ENCODE measurements around the gene MYEOV.

The MYEOV gene

DNA sequence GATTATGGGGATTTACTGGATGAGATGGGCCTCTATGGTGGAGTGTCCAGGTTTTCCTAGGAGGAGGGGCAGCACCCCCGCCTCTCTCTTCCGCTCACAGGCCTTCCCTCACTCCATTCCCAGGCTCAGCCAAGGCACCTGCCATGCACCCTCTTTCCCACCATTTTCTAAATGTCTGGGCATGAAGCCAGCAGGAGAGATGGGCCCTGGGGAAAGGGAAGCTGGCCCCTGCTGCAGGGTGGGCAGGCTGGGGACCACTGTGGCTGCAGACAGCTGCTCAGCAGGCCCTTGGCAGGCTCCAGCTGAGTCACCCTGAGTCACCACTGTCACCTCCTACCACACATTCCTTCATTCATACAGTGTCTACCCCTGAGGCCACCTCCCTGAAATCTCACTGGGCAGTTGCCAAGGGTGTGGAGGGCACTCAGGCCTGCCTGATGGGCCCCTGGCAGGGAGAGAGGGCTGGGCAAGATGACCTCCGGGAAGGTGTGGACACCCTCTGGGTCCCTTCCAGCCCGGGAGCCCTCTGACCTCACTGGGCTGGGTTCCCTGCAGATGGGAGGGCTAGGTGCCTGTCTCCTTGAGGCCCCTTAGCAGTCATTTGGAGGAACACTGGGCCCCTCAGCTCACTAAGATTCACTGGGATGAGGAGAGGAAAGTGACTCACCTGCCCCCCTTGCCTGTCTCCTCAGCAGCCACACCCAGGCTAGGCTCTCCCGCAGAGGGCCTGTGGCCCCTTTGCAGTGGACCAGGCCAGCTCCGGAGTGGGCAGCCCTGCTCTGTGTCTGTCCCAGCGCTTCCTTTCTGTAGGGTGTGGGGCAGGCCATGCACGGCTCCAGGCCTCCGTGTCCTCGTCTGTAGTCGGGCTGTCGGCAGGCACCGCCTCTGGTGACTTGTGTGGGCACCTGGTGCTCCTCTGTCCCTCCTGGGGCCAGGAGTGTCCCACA, 7.8 kb downstream of the MYEOV start:
- DNase-seq (ENCODE audit: low read depth): no peak

DNA sequence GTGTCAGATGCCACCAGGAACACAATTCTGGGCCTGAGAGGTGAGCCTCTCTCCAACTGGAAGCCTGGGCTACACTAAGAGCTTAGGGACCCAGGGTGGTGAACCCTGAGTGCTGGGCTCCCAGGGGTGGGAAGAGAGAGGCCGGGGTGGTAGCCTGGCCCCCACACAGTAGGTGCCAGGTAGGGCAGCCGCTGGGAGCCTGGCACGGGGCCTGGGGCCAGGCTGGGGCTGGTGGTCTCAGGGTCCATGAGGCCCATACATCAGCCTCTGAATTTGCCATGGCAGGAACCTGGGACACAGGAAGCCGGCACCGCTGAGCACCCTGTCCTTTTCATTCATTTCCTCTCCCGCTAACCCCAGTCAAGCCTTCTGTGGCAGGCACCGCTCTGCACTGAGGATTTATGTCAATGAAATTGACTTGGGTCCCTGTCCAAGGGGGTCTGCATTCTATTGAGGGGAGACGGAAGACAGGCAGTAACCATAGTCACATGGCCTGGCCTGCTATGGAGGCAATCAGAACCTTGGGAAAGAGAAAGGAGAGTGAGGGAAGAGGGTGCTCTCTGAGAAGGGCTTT, 8.6 kb downstream of the MYEOV start:
- DNase-seq (ENCODE audit: low read depth): no peak

DNA sequence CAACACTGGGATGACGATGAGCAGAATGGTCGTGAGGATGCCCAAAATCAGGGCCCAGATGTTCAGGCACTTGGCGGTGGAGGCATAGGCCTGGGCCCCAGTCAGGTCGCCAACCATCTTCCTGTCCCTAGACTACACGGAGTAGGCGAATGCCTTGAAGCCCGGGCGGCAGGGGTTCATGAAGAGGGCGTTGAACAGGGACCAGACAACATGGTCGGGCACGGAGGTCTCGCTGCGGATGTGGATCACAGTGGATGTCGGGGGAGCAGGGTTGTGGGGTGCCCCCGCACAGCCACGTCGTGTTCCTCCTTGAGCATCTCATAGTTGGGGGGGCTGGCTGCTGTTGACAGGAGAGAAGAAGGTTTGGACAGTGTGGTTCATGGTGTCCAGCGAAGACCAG, 9.5 kb downstream of the MYEOV start:
- no peak for DNase-seq (ENCODE audit: low read depth)

DNA sequence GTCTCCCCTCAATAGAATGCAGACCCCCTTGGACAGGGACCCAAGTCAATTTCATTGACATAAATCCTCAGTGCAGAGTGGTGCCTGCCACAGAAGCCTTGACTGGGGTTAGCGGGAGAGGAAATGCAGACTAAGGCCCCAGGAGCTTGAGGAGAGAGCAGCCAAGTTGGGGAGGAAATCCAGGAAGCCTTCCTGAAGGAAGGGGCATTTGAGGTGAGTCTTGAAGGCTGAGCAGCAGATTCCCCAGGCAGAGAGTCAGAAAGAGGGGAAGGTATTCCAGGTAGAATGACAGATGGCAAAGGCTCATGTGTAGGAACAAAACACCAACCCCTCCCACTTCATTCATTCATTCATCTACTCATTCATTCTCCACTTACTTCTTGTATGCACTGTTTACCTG, 10.3 kb downstream of the MYEOV start:
- DNase-seq (ENCODE audit: low read depth): no peak

DNA sequence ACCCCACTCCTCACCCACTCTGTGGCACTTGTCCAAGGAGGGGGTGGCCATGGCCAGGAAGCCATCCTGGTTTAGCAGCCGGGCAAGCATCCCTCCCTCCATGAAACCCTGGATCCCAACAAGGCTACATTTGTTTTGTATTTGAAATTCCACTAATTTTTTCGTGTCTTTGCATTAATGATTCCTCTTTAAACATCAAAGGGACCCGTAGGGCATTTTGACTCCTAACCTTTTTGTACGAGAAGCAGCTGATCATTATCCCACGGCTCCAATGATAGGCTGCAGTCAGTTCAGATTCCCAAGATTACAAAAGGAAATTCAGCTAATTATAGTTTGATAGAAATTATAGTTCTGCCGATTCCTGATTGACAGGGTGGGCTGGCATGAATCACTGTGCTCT, 10.7 kb downstream of the MYEOV start:
- no peak for DNase-seq (ENCODE audit: low read depth)

DNA sequence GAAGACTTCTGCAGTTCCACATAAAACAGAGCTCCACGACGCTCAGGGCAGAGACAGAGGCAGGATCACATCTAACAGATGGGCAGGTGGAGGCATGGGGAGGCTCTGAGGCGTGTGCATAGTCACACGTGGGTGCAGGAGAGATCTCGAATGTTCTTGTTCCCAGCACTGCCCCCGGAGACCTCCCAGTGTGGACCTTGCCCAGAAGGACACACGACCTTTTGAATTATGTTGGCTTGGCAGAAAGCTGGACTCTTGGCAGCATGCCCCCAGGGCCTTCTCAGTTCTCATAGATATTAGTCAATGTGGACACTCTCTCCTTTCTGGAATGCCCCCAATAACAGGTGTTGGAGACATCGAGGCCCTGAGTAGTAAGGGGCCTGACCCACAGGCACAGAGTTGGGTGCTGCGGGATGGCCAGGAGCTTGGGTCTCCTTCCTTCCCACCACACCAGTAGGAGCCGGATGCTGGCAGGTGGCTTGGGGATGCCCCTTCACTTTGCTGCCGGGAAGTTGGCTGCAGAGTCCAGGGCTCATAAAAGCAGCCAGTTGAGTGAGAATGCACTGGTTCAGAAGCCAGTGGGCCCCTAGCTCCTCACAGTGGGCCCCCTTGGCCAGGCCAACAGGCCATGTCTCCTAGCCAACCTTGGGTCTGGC, 12.1 kb downstream of the MYEOV start:
- no peak for DNase-seq (ENCODE audit: low read depth)

DNA sequence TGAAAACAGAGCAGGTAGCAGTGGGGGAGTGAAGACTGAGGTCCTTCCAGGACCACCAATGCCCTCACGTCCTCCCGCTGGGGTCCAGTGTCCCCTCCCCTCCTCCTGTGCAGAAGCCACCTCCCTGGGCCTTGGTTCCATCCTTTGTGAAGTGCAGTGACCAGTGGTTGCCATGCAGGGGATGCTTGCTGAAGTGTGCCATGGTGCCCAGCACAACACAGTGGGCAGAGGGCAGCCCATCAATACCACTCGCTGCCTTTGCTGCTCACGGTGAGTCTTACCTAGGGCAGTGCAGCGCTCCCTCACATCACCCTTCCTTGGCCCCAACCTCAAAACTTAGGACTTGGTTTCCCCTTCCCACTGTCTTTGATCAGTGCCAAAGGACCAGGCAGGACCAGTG, 12.9 kb downstream of the MYEOV start:
- DNase-seq (ENCODE audit: low read depth): no peak

DNA sequence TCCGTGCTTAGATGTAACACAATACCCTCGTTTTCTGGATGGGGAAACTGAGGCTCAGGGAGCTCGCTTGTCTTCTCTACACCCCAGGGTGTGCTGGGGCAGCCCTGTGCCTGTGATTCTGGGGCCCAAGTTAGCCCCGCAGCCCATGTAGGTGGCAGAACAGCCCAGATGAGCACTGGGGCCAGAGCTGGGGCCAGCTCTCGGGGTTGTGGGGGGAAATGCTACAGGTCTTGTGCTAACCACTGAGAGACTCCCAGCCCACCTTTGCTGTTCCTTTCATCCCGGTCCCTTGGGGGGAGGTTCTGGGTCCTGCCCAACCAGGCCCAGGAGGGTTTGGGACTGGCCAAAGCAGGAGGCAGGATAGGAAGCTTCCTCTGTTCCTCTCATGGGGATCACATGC, 13.5 kb downstream of the MYEOV start:
- no peak for DNase-seq (ENCODE audit: low read depth)

DNA sequence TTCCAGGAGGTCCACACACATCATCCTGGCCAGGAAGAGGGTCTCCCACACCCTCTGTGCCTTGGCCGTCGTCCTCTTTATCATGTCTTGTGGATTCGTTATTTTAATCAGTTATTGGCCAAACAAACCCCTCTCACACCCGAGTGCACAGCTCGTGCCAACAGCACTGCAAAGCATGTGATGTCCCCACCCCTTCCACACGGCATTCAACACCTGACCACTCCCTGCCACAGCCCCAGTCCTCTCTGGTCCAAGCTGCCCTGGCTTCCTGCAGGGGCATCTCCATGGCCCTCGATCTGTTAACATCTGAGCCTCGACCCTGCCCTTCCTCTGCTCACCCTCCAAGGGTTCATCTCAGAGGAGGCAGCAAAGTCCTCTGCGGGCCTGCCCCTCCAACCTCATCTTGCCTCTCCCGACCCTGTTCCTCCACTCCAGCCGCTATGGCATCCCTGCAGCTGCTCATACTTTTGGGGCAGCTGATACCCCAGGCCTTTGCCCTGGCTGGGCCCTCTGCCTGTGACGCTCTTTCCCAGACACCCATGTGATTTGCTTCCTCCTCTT, 14.0 kb downstream of the MYEOV start:
- no peak for DNase-seq (ENCODE audit: low read depth)

DNA sequence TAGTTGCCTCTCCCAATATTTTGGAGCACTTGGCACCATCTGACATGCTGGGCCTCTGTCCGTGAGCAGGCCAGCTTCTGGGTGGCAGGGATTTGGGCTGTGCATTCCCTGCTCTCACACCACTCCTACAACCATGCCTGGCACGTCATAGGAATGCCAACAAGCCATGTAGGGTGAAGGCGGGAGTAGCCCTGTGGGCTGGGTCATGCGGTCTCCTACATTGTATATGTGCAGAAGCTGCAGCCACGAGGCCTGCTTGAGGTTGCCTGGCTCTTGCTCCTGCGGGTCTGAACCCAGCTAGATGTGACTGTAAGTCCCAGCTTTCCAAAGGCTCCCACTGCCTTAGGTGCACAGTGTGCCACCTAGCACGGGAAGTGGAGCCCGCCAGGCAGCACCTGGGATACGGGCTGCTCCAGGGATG, 14.5 kb downstream of the MYEOV start:
- no peak for DNase-seq (ENCODE audit: low read depth)

DNA sequence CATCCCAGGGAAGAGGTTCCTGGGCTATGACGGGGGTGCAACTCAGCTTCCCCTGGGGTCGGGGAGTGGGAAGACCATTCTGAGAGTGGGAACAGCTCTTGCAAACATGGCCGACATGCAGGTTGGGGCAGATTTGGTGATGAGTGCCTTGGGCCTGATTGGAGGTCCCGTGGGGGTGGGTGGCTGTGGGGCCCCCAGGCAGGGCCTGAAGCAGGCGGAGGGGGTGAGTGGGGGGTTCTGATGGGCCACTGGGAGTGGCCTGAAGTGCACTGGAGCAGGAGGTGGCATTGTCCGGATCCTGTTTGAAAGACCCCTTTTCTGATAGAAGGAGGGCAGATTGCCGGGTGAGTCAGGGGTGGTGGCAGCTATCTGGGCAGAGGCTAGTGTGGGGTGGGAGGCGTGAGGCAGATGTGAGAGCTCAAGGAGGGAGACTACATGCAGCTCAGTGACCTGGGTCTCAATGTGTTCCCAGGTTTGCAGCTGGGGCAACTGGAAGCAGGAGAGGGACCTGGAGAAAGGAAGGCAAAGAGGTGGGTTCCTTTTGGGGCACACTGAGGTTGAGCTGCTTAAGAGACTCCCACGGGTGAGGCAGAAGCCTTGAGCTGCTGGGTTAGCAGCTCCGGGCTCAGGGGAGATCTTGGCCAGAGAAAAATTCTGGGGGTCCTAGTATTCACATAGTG, 15.1 kb downstream of the MYEOV start:
- DNase-seq (ENCODE audit: low read depth): no peak

DNA sequence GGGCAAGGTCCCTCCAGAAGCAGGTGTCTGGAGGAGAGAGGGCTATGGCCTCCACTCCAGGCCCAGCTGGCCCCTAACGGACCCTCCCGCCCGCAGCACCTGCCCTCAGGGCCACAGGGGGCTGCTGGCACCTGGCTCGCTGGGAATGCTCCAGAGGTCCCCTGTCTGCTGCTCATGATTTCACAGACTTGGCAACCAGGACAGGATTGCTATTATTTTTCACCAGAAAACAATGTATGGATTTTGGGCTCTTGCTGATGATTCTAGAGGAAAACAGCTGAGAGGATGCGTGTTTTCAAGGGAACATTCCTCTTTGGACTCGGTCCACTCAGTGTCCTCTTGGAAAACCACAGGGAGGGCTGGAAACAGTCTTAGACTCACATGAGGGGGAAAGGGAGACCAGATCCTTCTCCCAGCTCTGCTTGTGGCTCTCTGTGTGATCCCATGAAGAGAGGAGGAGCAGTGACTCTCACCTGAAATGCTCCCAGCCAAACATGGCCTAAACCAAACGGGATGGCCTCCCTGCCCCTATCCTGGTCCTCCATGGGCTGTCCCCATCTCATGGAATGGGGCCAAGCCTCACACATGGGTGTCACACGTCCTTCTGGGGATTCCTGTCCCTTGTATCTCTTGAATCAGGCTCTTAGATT, 15.8 kb downstream of the MYEOV start:
- no peak for DNase-seq (ENCODE audit: low read depth)

DNA sequence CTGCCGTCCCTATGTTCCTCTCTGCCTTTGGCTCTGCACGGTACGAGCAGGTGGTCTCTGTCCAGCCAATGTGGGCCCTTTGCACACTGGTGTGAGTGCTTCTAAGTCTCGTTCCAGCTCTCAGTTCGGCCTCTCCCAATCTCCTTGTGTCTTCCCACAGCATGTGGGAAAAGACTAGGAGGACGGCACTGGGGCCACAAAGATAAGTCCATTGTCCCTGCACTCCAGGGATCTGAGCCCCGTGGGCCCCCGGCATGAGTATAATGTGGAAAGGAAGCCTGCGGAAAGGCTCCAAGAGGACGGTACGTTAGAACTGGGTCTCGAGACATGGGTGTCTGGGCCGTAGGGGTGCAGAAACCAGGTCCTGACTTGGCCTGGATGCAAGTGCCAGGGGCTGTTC, 16.4 kb downstream of the MYEOV start:
- DNase-seq (ENCODE audit: low read depth): no peak

DNA sequence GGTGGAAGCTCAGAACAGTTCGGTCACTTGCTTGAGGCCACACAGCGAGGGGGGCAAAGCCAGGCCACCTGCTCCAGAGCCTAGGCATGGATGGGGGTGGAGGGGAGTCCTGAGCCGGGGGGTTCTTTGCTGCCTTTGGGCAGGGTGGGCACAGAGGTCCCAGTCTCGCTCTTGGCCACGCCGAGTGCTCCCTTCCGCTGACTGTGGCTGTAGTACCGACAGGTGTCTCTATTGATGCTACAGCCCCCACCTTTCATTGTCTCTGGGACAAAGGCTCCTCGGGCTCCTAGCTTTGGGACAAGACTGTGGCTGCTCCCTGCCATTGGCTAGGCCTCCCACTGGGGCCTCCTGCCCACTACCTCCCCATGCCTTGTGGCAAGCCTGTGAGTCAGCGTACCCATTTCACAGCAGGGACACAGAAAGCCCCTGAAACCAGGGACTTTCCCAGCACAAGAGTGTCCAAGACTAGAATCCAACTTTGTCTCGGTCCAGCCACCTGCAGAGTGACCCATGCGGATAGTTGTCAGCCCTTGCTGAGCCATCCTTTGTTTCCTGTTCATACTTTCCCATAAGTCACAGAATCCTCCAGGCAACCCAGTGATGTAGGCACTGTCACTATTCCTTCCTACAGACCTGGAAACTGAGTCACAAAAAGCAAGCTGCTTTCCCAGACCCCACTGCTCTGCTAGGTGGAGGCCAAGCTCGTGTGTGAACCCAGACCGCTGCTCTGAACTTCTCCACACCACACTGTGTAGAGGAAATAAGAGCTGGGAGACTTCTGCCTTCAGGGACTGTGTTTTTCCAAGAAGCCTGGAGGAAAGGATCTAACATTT, 17.2 kb downstream of the MYEOV start:
- no peak for DNase-seq (ENCODE audit: low read depth)

DNA sequence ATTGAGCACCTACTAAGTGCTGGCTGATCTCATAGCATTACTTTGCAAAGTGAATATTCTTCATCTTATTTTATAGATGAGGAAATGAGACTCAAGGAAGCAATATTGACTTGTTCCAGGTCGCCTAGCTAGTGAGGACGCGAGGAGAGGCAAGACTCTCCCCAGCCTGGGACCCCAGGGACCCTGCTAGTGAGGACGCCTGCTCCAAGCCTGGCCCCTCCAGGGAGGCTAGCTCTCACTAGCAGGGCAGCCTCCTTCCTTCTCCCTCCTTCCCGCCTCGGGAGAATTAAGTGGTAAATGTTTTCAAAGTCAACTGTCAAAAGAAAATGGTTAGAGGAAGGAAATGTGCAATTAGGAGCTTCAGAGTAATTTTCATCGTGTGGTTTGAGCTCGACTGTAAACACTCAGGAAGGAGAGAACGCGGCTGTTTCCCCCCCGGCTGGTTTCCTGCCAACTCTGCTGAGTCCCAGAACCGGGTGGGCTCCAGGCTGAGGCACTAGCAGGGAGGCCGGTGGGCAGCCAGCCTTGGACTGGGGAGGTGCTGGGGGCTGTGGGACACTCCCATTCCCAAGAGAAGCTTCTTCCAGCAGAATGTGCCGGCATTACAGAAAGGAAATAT, 17.9 kb downstream of the MYEOV start:
- no peak for DNase-seq (ENCODE audit: low read depth)

DNA sequence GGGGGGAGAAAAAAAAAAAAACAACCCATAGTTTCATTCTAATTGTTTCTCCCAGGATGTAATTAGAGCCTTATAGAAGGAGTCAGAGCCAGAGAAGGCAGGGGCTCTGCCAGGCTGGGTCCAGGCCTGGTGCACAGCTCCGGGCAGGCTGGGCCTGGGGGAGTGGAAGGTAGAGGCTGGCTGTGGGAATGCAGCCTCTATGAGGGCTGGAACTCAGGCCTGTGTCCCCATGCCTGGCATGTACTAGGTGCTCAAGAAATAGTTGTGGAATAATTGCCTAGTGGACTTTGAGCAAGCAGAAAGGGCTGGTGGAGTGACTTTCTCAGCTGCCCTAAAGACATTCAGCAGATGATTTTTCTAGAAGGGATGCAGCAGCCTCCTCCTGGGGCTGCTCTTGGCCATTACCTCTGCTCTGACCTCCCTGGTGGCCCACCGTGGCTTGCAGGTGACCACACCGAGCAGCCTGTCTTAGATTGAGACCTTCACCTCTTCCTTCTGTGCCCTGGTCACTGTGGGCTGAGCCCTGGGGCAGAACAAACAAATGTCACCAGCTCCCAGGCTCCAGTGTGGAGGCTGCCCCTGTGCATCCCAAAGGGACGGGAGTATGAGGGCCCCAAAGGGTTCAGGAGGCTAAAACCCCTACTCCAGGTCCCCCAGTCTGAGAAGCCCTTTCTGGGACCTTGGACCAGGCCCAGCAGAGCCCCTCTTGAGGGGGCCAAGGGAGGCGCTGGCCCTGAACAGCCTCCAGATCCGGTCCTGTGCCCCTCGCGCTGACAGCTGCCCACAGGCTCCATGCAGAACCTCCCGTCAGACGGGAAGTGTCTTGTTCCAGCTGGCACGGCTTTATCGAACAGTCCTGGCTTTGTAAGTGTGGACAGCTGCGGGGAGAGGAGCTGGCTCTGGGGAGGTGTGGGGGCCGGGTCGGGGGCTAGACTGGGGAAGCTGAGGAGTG, 18.8 kb downstream of the MYEOV start:
- DNase-seq (ENCODE audit: low read depth): no peak

DNA sequence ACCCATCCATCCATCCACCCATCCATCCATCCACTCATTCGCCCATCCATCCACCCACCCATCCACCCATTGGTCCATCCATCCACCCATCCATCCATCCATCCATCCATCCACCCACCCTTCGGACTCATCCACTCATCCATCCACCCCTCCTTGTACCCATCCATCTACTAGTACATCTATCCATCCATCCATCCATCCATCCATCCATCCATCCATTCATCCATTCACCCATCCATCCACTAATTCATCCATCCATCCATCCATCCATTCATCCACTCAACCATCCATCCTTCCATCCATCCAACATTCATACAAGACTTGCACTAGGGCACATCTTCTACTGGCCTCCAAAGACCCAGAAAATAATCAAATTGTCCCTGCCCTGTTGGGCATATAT, 20.0 kb downstream of the MYEOV start:
- DNase-seq (ENCODE audit: low read depth): no peak

DNA sequence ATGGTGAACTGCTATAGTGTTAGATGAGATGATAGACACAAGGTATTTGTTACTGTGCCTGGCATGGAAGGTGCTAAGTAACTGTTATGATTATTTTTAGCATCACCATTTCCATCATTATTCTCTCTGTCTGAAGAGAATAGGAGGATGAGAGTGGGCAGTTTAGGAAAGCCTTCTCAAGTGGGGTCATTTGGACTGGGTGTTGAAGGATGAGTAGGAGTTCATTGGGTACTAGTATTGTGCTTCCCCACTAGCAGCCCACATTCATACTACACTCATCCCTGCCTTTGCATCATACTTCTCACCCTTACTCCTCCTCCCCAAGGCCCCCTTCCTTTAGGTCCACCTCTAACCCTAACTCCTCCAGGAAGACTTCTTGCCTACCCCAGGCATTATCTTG, 20.6 kb downstream of the MYEOV start:
- no peak for DNase-seq (ENCODE audit: low read depth)

DNA sequence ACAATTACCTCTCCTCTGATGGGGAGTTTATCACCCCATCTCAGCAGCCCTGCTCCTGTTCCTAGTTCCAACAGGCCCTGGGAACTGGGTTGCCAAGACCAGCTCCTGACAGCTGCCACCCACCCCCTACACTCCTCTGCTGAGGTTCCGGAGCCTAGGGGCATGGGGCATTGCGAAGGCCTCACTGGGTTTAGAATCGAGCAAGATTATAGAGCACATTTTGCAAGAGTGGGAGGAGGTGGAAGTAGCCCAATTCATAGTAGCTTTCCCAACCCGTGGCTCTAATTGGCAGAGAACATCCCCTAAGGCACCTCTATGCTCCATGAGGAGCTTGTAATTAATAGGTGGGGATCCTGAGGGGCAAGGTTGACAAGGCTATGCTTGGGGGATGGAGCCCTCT, 23.0 kb downstream of the MYEOV start:
- DNase-seq (ENCODE audit: low read depth): no peak

All from stimulated activated CD8-positive, alpha-beta memory T cell treated with anti-CD3 and anti-CD28 coated beads, Interleukin-15, amount 100 ng/mL, for 1 hour (primary cell).